T-helper 17 cell (primary cell): ENCODE data around the gene TRMT10B. TPM values are rescaled to one million over a fixed set of nuclear protein-coding genes. Genes with fewer than 3 reads are reported as not detected.
"Not testable (repeated sequence)": the region's sequence is repeated elsewhere in the genome, so short reads cannot be mapped to it uniquely, and the experiment has no call there.

ENCODE experiments used
- ATAC-seq: fragments of 150-1000 bp; cut with Tn5 transposase; 2 replicates; pipeline ENCODE4 v1.10.0; 2021; ENCODE audit warnings: mild to moderate bottlenecking, moderate library complexity
- DNase-seq, 3 donors: peaks; one replicate each; pipeline versions ENCODE4 v3.0.0 to v3.0.0-alpha.2; 2020 to 2021
- H3K9me3 ChIP-seq: one replicate; pipeline ENCODE4 v1.7.0; 2013; ENCODE audit warnings: low read length, mild to moderate bottlenecking; ENCODE audit not compliant: control insufficient read depth, poor library complexity, severe bottlenecking
- H3K27ac Mint-ChIP-seq: one replicate; pipeline ENCODE4 v1.8.0; 2022; ENCODE audit warnings: mild to moderate bottlenecking, moderate library complexity, mixed read lengths
- H3K27me3 Mint-ChIP-seq: one replicate; pipeline ENCODE4 v1.8.0; 2022; ENCODE audit warnings: mixed read lengths
- H3K36me3 Mint-ChIP-seq: one replicate; pipeline ENCODE4 v1.8.0; 2022; ENCODE audit warnings: low read depth, mixed read lengths
- H3K4me1 Mint-ChIP-seq: one replicate; pipeline ENCODE4 v1.8.0; 2022; ENCODE audit warnings: mild to moderate bottlenecking, mixed read lengths
- H3K4me3 Mint-ChIP-seq: one replicate; pipeline ENCODE4 v1.8.0; 2022; ENCODE audit warnings: mild to moderate bottlenecking, moderate library complexity, mixed read lengths
- total RNA-seq, 4 donors: library from RNA in 2 of 4; stranded (reverse) in 2 of 4; gene quantifications; one replicate each; pipeline ENCODE4 v1.2.3 and lab custom pipeline; 2022 to 2026

Gene TRMT10B
- total RNA-seq, 2 donors from 2014 or later: 10.6 to 11.5 TPM

- no peak overlapping the region for H3K4me3 Mint-ChIP-seq
- H3K4me1 Mint-ChIP-seq: peaks cover 5% of the 10 kb centered on the region
- peaks cover 45% of the 10 kb centered on the region for H3K27me3 Mint-ChIP-seq
- H3K36me3 Mint-ChIP-seq: peaks cover 3% of the 10 kb centered on the region
- DNase-seq: no peak
- H3K27ac Mint-ChIP-seq: no peak overlapping the region
- H3K9me3 ChIP-seq: no peaks in the 10 kb centered on the region
- ATAC-seq: no peak
Observed at GRCh38 chr9:37732952-37733351, 20.7 kb upstream of the TRMT10B start.

- no peaks in the 10 kb centered on the region for H3K9me3 ChIP-seq
- Mint-ChIP-seq H3K36me3 (peaks cover 3% of the 10 kb centered on the region), H3K27me3 (peaks cover 19% of the 10 kb centered on the region), H3K27ac (no peak overlapping the region), H3K4me1 (peaks cover 3% of the 10 kb centered on the region), H3K4me3 (no peak overlapping the region)
- DNase-seq (no peak), ATAC-seq (no peak)
Observed at GRCh38 chr9:37739222-37739621, 14.4 kb upstream of the TRMT10B start.

DNA sequence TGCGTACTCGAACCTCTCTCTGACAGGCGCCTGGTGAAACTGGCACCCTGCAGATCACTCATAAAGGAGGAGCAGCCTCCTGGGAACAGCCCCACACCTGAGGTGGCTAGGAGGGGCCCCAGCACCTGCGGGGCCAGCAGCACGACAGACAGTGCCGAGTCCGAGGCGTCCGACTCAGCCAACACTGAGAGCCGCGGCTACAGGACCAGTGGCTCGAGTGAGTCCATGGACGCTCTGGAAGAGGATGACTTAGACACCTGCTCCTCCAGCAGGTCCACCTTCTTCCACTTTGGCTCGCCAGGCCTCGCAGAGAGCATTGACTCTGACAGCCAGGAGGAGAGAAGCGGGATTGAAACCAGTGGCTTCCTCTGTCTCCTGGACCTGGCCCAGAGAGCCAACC lies 13.5 kb upstream of the TRMT10B start:
- DNase-seq (no peak), ATAC-seq (no peak)
- Mint-ChIP-seq H3K27me3 (peaks cover 9% of the 10 kb centered on the region), H3K4me3 (no peak overlapping the region), H3K36me3 (peaks cover 3% of the 10 kb centered on the region), H3K27ac (no peak overlapping the region), H3K4me1 (peaks cover 1% of the 10 kb centered on the region)
- H3K9me3 ChIP-seq: no peaks in the 10 kb centered on the region

- Mint-ChIP-seq H3K27ac (no peak overlapping the region), H3K27me3 (peaks cover 5% of the 10 kb centered on the region), H3K4me1 (no peaks in the 10 kb centered on the region), H3K4me3 (no peak overlapping the region), H3K36me3 (no peaks in the 10 kb centered on the region)
- DNase-seq (no peak), ATAC-seq (no peak)
- no peaks in the 10 kb centered on the region for H3K9me3 ChIP-seq
Observed at GRCh38 chr9:37740631-37741328, 12.8 kb upstream of the TRMT10B start.

DNA sequence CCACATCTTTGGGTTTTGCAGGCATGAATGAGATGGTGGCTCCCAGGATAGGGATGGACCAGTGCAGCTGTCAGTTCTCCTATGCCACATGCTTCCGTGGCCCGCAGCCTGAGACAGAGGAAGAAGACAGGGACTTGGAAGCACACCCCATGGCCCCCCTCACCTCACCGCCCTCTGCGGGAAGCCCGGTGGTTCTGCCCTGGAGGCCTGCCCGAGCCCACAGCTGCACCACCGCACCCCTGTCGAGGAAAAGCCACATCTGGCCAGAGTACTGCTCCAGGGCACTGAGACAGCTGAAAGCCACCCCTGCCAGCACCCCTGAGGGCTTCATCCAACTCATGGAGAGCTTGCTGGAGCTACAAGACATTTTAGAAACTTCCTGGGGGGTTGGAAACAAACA lies 7.6 kb upstream of the TRMT10B start:
- Mint-ChIP-seq H3K36me3 (peaks cover 3% of the 10 kb centered on the region), H3K27ac (no peak overlapping the region), H3K4me1 (peaks cover 9% of the 10 kb centered on the region), H3K27me3 (peaks cover 6% of the 10 kb centered on the region), H3K4me3 (no peak overlapping the region)
- no peak for ATAC-seq
- no peak for DNase-seq
- no peaks in the 10 kb centered on the region for H3K9me3 ChIP-seq

- no peaks in the 10 kb centered on the region for H3K9me3 ChIP-seq
- peaks cover 3% of the 10 kb centered on the region for H3K36me3 Mint-ChIP-seq
- H3K27ac Mint-ChIP-seq: no peak overlapping the region
- no peak overlapping the region for H3K4me3 Mint-ChIP-seq
- H3K27me3 Mint-ChIP-seq: peaks cover 6% of the 10 kb centered on the region
- DNase-seq: no peak
- ATAC-seq: no peak
- peaks cover 9% of the 10 kb centered on the region for H3K4me1 Mint-ChIP-seq
Observed at GRCh38 chr9:37746448-37747270, 6.9 kb upstream of the TRMT10B start.

GRCh38 chr9:37747271-37747753 lies 6.3 kb upstream of the TRMT10B start:
- Mint-ChIP-seq H3K36me3 (peaks cover 3% of the 10 kb centered on the region), H3K27ac (no peak overlapping the region), H3K4me1 (peaks cover 9% of the 10 kb centered on the region), H3K27me3 (peaks cover 6% of the 10 kb centered on the region), H3K4me3 (no peak overlapping the region)
- H3K9me3 ChIP-seq: no peaks in the 10 kb centered on the region
- DNase-seq: peak in 1 of 3 donors; percentile 41
- ATAC-seq: peak; percentile 85

DNA sequence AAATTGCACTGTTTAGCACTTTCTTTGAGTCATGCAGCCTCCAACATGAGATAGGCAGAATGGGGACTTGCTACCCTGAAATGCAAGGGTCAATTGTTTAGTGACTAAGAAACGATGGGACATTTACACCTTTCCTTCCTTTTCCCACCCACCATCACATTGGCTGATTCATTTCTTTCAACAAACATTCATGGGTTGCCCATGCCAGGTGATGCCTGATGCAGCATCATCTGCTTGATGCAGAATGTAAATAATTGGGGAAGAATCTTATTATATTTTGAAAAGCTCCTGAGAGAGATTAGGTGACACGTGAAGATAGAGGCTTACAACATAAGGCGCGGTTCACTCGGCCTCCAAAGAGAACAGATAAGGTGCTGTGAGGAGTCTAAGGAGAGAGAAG lies 4.5 kb upstream of the TRMT10B start:
- Mint-ChIP-seq H3K4me1 (peaks cover 12% of the 10 kb centered on the region), H3K27me3 (peaks cover 6% of the 10 kb centered on the region), H3K4me3 (no peak overlapping the region), H3K27ac (no peak overlapping the region), H3K36me3 (peaks cover 3% of the 10 kb centered on the region)
- ATAC-seq (no peak), DNase-seq (no peak)
- H3K9me3 ChIP-seq: no peaks in the 10 kb centered on the region

- Mint-ChIP-seq H3K36me3 (peaks cover 3% of the 10 kb centered on the region), H3K27ac (peak overlapping the region; percentile 8)
- DNase-seq: no peak
Observed at GRCh38 chr9:37751186-37751585, 2.4 kb upstream of the TRMT10B start.

GRCh38 chr9:37751704-37752103 lies 1.9 kb upstream of the TRMT10B start:
- H3K27ac Mint-ChIP-seq, H3K36me3 Mint-ChIP-seq, DNase-seq, H3K9me3 ChIP-seq, H3K4me3 Mint-ChIP-seq, H3K27me3 Mint-ChIP-seq, ATAC-seq: not testable (repeated sequence)
- H3K4me1 Mint-ChIP-seq: peaks cover 26% of the 10 kb centered on the region

More at GRCh38 chr9:37751186-37751585, 2.4 kb upstream of the TRMT10B start:
- Mint-ChIP-seq H3K4me1 (peaks cover 25% of the 10 kb centered on the region), H3K27me3 (peaks cover 6% of the 10 kb centered on the region), H3K4me3 (peak overlapping the region; percentile 69)
- H3K9me3 ChIP-seq: no peaks in the 10 kb centered on the region
- ATAC-seq: no peak

DNA sequence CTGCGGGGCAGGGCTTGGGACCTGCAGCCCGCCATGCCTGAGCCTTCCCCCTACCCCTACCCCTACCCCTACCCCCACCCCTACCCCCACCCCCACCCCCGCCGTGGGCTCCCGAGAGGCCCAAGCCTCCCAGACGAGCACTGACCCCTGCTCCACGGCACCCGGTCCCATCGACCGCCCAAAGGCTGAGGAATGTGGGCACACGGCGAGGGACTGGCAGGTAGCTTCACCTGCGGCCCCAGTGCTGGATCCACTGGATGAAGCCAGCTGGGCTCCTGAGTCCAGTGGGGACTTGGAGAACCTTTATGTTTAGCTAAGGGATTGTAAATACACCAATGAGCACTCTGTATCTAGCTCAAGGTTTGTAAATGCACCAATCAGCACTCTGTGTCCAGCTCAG lies 1.5 kb upstream of the TRMT10B start:
- not testable (repeated sequence) for H3K27ac Mint-ChIP-seq, DNase-seq, H3K4me3 Mint-ChIP-seq, H3K27me3 Mint-ChIP-seq, H3K9me3 ChIP-seq, H3K36me3 Mint-ChIP-seq, ATAC-seq
- H3K4me1 Mint-ChIP-seq: peaks cover 22% of the 10 kb centered on the region

- ATAC-seq (no peak), DNase-seq (no peak)
- Mint-ChIP-seq H3K27me3 (peaks cover 6% of the 10 kb centered on the region), H3K4me1 (peaks cover 23% of the 10 kb centered on the region), H3K36me3 (peaks cover 3% of the 10 kb centered on the region), H3K4me3 (peak overlapping the region; percentile 97), H3K27ac (peak overlapping the region; percentile 96)
- H3K9me3 ChIP-seq: no peaks in the 10 kb centered on the region
Observed at GRCh38 chr9:37752642-37753488, 740 bp upstream of the TRMT10B start.

- H3K36me3 Mint-ChIP-seq: peaks cover 5% of the 10 kb centered on the region
- no peaks in the 10 kb centered on the region for H3K27me3 Mint-ChIP-seq
- H3K27ac Mint-ChIP-seq: no peak overlapping the region
- H3K4me1 Mint-ChIP-seq: peaks cover 30% of the 10 kb centered on the region
- H3K9me3 ChIP-seq: no peaks in the 10 kb centered on the region
- H3K4me3 Mint-ChIP-seq: no peak overlapping the region
- DNase-seq (no peak), ATAC-seq (no peak)
Observed at GRCh38 chr9:37758747-37759146, 5.1 kb downstream of the TRMT10B start.
